Omental fat pad (tissue), 4 donors: ENCODE measurements around the gene OCLN. TPM values are rescaled to one million over a fixed set of nuclear protein-coding genes. Genes with fewer than 3 reads are reported as not detected.

Source experiments
- ATAC-seq: fragments of 150-250 bp; one replicate; pipeline ENCODE4 v1.9.1; 2016; ENCODE audit warnings: mild to moderate bottlenecking, moderate library complexity; ENCODE audit not compliant: low FRiP score
- DNase-seq: peaks from one replicate; pipeline ENCODE4 v3.0.0-alpha.2; 2019; ENCODE audit warnings: low spot score
- total RNA-seq, 4 donors: library from RNA; depleted of rRNA; stranded (reverse); fragments of >200 nt; gene quantifications; one replicate each; pipeline ENCODE4 v1.1.0, GENCODE V29; 2016
- TF ChIP-seq, protein P1 (sequence below), 3 donors: fragments of 450-650 bp; IDR thresholded peaks; one replicate each; pipeline ENCODE4 v1.5.1; 2016 to 2017; ENCODE audit warnings: antibody characterized with exemption in 3 of 3, mild to moderate bottlenecking in 3 of 3, moderate library complexity in 2 of 3

Gene OCLN
- total RNA-seq, 4 donors from 2014 or later: 2.2 to 10.6 (median 6.2) TPM

DNA sequence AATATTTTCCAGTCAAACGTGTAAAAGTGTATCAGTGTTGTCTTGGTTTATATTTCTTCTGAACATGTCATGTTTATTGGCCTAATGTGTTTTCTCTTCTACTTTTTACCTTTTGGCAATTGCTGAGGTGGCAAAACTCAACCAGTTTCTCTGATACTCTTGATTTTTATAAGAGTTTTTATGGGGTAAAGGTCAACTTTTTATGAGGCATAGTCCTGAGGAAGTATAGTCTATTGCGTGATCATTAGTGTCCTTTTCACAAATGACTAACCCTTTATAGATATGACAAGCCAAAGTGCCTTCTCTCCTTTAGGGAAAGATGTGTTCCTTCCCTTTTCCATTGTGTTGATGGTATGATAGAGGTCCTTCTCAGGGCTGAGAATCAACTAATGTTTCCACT lies 32.9 kb downstream of the OCLN start:
- TF ChIP-seq, protein P1, sequence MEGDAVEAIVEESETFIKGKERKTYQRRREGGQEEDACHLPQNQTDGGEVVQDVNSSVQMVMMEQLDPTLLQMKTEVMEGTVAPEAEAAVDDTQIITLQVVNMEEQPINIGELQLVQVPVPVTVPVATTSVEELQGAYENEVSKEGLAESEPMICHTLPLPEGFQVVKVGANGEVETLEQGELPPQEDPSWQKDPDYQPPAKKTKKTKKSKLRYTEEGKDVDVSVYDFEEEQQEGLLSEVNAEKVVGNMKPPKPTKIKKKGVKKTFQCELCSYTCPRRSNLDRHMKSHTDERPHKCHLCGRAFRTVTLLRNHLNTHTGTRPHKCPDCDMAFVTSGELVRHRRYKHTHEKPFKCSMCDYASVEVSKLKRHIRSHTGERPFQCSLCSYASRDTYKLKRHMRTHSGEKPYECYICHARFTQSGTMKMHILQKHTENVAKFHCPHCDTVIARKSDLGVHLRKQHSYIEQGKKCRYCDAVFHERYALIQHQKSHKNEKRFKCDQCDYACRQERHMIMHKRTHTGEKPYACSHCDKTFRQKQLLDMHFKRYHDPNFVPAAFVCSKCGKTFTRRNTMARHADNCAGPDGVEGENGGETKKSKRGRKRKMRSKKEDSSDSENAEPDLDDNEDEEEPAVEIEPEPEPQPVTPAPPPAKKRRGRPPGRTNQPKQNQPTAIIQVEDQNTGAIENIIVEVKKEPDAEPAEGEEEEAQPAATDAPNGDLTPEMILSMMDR (IDR thresholded peaks at IDR 0.05): no peak
- DNase-seq (no peak), ATAC-seq (no peak)

- no peak for ATAC-seq
- TF ChIP-seq, protein P1 (IDR thresholded peaks at IDR 0.05): no peak
- DNase-seq: no peak
Observed at GRCh38 chr5:69526660-69527059, 34.1 kb downstream of the OCLN start.

- ATAC-seq (no peak), DNase-seq (no peak)
- TF ChIP-seq, protein P1 (IDR thresholded peaks at IDR 0.05): no peak
Observed at GRCh38 chr5:69527128-69527770, 34.7 kb downstream of the OCLN start.

GRCh38 chr5:69528035-69528434 lies 35.4 kb downstream of the OCLN start:
- TF ChIP-seq, protein P1 (IDR thresholded peaks at IDR 0.05): no peak
- ATAC-seq: no peak

DNA sequence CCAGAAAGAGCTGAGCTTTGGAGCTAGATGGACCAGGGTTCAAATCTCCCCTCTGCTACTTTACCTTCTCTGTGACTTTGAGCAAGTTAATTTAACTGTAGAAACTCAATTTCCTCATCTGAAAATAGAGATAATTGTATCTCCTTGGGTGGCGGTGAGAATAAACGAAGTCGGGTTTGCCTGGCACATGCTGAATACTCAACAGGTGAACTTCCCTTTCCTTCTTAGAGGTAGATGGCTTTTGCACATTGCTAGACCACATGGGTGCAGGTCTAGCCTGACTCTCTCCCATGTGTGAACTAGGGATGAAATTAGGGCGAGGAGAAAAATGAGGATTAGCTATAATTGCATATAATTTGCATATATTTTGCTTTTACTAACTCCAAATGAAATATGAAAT lies 36.0 kb downstream of the OCLN start:
- TF ChIP-seq, protein P1 (IDR thresholded peaks at IDR 0.05): no peak
- ATAC-seq (no peak), DNase-seq (no peak)

More at GRCh38 chr5:69528035-69528434, 35.4 kb downstream of the OCLN start:
- DNase-seq: no peak

DNA sequence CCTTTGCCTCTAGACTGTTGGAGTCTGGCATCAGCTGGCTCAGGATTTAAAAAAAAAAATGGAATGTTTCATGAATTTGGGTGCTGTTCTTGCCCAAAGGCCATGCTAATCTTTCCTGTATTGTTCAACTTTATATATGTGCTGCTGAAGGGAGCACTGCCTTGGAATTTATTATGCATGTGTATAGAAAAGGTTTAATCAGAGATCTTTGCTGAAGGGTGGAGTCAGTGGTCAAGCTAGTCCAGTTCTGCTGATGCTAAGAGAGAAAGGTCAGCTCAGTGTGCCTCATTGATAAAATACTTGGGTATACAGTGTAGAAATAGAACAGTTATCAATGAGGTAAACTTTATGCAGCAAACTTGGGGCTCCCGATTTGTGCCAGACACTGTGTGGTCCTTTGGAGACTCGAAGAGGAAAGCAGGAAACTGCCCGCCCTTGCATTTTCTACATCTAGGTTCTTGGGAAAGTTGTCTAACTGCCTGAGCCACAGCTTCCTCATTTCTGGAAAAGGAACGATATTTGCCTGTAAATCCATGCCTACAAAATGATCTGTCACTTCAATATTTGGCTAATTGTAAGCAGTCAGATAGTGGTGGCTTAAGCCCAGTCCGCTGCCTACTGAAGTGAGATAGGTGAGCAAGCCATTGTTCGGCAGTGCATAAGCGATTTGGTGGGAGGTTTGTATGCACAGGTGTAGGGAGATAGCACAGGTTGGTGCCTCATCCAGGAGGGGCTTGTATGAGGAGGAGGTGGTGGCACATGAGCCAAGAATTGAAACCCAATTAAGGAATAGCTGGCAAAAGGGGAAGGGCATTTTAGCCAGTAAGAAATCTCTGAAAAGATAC lies 38.2 kb downstream of the OCLN start:
- ATAC-seq (no peak), DNase-seq (no peak)
- TF ChIP-seq, protein P1 (IDR thresholded peaks at IDR 0.05): no peak
